Activated naive CD8-positive, alpha-beta T cell (primary cell): ENCODE results near the gene KIFC3.

Experiments used
- H3K27ac Mint-ChIP-seq: one replicate; pipeline ENCODE4 v1.8.0; 2021; ENCODE audit warnings: mixed read lengths
- H3K27me3 Mint-ChIP-seq: one replicate; pipeline ENCODE4 v1.8.0; 2021; ENCODE audit warnings: mixed read lengths
- H3K36me3 Mint-ChIP-seq: one replicate; pipeline ENCODE4 v1.8.0; 2021; ENCODE audit warnings: mixed read lengths
- H3K4me1 Mint-ChIP-seq: one replicate; pipeline ENCODE4 v1.8.0; 2021; ENCODE audit warnings: low read depth, mixed read lengths
- H3K4me3 Mint-ChIP-seq: one replicate; pipeline ENCODE4 v1.8.0; 2021; ENCODE audit warnings: mild to moderate bottlenecking, mixed read lengths
- H3K9me3 Mint-ChIP-seq: one replicate; pipeline ENCODE4 v1.8.0; 2021; ENCODE audit warnings: low read depth, mixed read lengths

KIFC3 gene

DNA sequence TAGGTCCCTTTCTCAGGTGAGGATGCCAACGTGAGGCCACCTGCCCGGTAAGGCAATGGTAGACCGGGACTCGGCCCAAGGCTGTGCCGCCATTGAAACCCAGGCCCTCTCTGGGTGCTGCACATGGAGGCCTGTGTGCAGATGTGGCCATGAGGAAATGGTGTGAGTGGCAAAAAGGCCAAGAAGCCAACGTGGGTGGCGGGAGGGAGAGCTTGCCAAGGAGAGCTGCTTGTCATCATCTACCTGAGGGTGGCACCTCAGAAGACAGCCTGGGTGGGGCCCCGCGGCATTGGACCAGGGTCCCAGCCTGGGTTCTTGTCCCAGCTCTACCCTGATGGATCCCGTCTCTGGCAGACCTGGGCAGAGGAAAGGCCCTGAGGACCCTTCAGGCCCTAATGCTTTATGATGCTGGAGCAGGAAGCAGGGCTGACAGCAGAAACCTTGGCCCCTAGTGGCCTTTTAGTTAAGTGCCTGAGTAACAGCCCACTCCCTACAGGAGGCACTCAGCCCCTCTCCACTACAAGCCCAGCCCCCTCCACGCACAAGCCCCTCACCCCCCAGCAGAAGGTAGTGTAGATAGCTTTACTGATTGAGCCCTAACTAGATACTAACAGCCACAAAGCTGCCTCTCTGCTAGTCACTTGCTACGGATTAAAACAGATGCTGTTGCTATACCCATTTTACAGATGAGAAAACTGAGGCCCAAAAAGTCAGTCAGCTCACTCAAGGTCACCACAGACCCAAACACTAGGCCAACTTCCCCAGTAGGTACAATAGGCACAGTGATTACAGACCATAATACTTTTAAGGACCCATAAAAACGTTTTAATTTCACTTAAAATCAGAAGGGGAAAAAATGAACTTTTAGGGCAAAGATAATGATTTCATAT is 26.2 kb upstream of the KIFC3 start:
- Mint-ChIP-seq H3K4me3 (no peak overlapping the region), H3K36me3 (no peaks in the 10 kb centered on the region), H3K27ac (no peak overlapping the region), H3K4me1 (no peaks in the 10 kb centered on the region), H3K27me3 (no peaks in the 10 kb centered on the region), H3K9me3 (no peaks in the 10 kb centered on the region)

DNA sequence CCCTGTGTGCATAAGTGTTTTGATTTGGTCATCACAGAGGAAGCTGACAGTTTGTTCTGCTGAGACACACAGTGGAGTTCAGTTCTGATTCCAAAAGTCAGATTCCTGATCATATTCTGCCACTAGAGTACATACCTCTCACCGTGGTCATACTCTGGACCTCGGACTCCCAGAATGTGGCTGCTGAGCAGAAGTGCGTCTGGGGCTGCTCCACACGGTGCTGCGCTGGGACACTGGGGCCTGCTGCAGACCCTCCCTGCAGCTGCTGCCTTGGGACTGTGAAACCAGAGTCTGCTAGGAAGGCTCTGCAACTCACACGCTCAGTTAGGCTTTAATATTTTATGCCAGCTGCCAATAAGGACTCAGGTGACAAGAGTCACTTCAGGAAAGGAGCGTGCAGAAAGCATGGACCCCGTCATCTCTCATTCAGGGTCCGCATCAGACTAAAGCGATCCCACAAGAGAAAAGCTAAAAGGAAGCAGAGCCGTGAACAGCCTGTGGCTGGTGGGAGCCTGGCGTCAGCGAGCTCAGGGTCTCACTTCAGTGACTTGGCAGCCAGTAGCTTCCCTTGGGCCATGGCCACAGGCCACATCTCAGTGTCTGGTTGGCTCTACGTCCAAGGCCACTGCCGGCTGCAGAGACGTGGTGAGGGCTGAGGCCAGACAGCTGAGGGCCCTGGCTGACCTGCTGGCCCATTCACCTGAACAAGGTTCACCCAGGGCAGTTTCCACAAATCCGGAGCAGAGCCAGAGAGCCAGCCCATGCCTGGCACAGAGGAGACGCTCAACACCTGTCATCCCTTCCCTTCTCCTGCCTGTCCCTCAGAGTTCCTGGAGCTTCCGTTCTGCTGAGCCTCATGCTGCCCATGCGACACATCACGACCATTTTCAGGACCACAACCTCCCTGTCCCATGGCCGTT is 24.7 kb upstream of the KIFC3 start:
- no peaks in the 10 kb centered on the region for H3K27me3 Mint-ChIP-seq
- H3K4me3 Mint-ChIP-seq: no peak overlapping the region
- H3K9me3 Mint-ChIP-seq: no peaks in the 10 kb centered on the region
- no peaks in the 10 kb centered on the region for H3K36me3 Mint-ChIP-seq
- no peak overlapping the region for H3K27ac Mint-ChIP-seq
- no peaks in the 10 kb centered on the region for H3K4me1 Mint-ChIP-seq

- Mint-ChIP-seq H3K27ac (no peak overlapping the region), H3K4me1 (no peaks in the 10 kb centered on the region), H3K4me3 (no peak overlapping the region), H3K36me3 (no peaks in the 10 kb centered on the region), H3K27me3 (no peaks in the 10 kb centered on the region), H3K9me3 (no peaks in the 10 kb centered on the region)
These were observed 23.8 kb upstream of the KIFC3 start for GRCh38 chr16:57826052-57826451.

GRCh38 chr16:57825298-57826044 is 23.2 kb upstream of the KIFC3 start:
- Mint-ChIP-seq H3K36me3 (no peaks in the 10 kb centered on the region), H3K4me1 (no peaks in the 10 kb centered on the region), H3K4me3 (no peak overlapping the region), H3K27me3 (peaks cover 1% of the 10 kb centered on the region), H3K27ac (no peak overlapping the region), H3K9me3 (no peaks in the 10 kb centered on the region)

- H3K36me3 Mint-ChIP-seq: no peaks in the 10 kb centered on the region
- peaks cover 2% of the 10 kb centered on the region for H3K27me3 Mint-ChIP-seq
- no peaks in the 10 kb centered on the region for H3K4me1 Mint-ChIP-seq
- no peaks in the 10 kb centered on the region for H3K9me3 Mint-ChIP-seq
- H3K27ac Mint-ChIP-seq: no peak overlapping the region
- H3K4me3 Mint-ChIP-seq: no peak overlapping the region
These were observed 22.6 kb upstream of the KIFC3 start for GRCh38 chr16:57824888-57825287.

GRCh38 chr16:57823836-57824235 is 21.5 kb upstream of the KIFC3 start:
- Mint-ChIP-seq H3K4me3 (no peak overlapping the region), H3K4me1 (no peaks in the 10 kb centered on the region), H3K36me3 (no peaks in the 10 kb centered on the region), H3K9me3 (no peaks in the 10 kb centered on the region), H3K27me3 (peaks cover 2% of the 10 kb centered on the region), H3K27ac (no peak overlapping the region)

- Mint-ChIP-seq H3K4me3 (no peak overlapping the region), H3K4me1 (no peaks in the 10 kb centered on the region), H3K9me3 (no peaks in the 10 kb centered on the region), H3K36me3 (no peaks in the 10 kb centered on the region), H3K27me3 (peaks cover 2% of the 10 kb centered on the region), H3K27ac (no peak overlapping the region)
These were observed 20.6 kb upstream of the KIFC3 start for GRCh38 chr16:57822856-57823255.

GRCh38 chr16:57822018-57822553 is 19.8 kb upstream of the KIFC3 start:
- H3K27ac Mint-ChIP-seq: no peak overlapping the region
- H3K36me3 Mint-ChIP-seq: no peaks in the 10 kb centered on the region
- H3K9me3 Mint-ChIP-seq: no peaks in the 10 kb centered on the region
- H3K4me3 Mint-ChIP-seq: no peak overlapping the region
- peaks cover 2% of the 10 kb centered on the region for H3K27me3 Mint-ChIP-seq
- no peaks in the 10 kb centered on the region for H3K4me1 Mint-ChIP-seq

GRCh38 chr16:57821149-57821971 is 19.1 kb upstream of the KIFC3 start:
- H3K36me3 Mint-ChIP-seq: no peaks in the 10 kb centered on the region
- peaks cover 2% of the 10 kb centered on the region for H3K27me3 Mint-ChIP-seq
- no peak overlapping the region for H3K4me3 Mint-ChIP-seq
- H3K9me3 Mint-ChIP-seq: no peaks in the 10 kb centered on the region
- H3K4me1 Mint-ChIP-seq: no peaks in the 10 kb centered on the region
- H3K27ac Mint-ChIP-seq: no peak overlapping the region

DNA sequence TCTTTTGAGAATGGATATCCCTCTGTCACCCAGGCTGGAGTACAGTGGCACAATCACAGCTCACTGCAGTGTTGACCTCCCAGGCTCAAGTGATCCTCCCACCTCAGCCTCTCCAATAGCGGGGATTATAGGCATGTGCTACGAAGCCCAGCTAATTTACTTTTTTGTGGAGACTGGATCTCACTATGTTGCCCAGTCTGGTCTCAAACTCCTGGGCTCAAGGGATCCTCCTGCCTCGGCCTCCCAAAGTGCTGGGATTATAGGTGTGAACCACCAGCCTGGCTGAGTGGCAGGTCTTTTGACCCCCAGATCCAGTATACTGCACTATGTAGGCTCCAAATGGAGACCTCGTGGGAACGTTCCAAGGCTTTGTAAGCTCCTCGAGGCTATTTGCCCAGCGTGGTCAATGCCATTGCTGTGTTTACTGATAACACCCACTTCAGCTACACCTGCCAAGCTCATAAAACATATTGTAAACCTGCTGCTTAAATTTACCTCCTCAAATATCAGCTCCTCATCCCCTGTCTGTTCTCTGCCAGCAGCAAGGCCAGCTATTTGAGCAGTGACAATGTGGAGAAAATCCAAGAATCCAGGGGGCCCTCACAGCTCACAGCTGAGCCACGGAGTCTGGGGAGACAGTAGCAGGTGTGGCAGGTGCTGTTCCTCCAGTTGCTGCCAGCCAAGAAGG is 16.2 kb upstream of the KIFC3 start:
- no peaks in the 10 kb centered on the region for H3K9me3 Mint-ChIP-seq
- H3K4me3 Mint-ChIP-seq: no peak overlapping the region
- H3K27ac Mint-ChIP-seq: no peak overlapping the region
- peaks cover 2% of the 10 kb centered on the region for H3K27me3 Mint-ChIP-seq
- H3K4me1 Mint-ChIP-seq: no peaks in the 10 kb centered on the region
- no peaks in the 10 kb centered on the region for H3K36me3 Mint-ChIP-seq

DNA sequence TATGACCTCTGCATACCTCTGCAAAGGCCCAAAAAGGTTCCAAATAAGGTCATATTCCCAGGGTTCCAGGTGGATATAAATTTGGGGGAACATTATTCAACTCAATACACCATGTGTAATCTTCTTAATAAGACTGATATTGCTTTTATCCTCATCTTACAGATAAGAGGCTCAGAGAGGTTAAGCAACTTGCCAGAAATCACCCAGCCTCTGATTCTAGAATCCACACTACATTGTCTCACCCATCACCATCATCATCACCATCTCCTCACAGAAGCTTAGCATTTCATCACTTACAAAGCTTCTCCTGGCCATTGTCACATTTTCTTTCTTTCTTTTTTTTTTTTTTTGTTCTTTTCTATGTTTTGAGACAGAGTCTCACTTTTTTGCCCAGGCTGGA is 15.4 kb upstream of the KIFC3 start:
- Mint-ChIP-seq H3K27me3 (peaks cover 2% of the 10 kb centered on the region), H3K4me1 (no peaks in the 10 kb centered on the region), H3K36me3 (no peaks in the 10 kb centered on the region), H3K27ac (no peak overlapping the region), H3K9me3 (no peaks in the 10 kb centered on the region), H3K4me3 (no peak overlapping the region)

DNA sequence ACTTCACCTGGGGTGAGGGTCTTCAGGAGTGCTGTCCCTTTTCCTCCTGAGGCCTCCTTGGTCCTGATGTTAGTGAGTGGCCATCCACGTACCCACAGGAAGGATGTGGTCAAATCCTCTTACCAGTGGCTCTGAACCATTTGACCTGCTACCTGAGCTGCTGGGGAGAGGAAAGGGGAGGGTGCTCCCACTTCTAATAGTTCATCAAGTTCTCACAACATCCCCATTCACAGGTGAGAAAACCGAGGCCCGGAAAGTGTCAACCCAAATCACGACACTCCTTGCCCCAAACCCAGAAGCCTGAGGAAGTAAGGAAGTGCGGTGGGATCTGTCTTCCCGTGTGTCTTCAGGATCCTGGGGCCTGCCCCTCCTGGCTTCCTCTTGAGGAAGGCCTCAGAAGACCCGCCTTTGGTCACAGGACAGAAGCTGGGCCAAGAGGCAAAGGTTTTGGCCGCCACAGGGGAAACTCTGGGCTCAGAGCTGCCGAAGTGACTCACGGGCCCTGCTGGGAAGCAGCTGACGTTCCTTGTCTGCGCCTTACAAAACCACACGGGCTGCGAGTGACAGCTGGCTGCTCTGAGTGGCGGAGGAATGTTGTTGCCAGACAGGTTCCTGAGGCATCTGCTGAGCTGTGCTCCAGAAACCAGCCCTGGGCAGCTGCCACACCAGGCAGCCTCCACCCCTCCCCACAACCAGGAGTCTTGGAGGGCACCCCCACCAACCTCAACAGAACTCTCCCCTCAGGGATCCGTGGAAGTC is 13.9 kb upstream of the KIFC3 start:
- H3K27ac Mint-ChIP-seq: no peak overlapping the region

GRCh38 chr16:57814896-57815295 is 12.6 kb upstream of the KIFC3 start:
- H3K27ac Mint-ChIP-seq: no peak overlapping the region
- no peaks in the 10 kb centered on the region for H3K27me3 Mint-ChIP-seq
- no peak overlapping the region for H3K4me3 Mint-ChIP-seq
- no peaks in the 10 kb centered on the region for H3K9me3 Mint-ChIP-seq
- peaks cover 8% of the 10 kb centered on the region for H3K4me1 Mint-ChIP-seq
- no peaks in the 10 kb centered on the region for H3K36me3 Mint-ChIP-seq

More for the DNA sequence above, 13.9 kb upstream of the KIFC3 start:
- Mint-ChIP-seq H3K4me1 (no peaks in the 10 kb centered on the region), H3K36me3 (no peaks in the 10 kb centered on the region), H3K27me3 (peaks cover 2% of the 10 kb centered on the region), H3K9me3 (no peaks in the 10 kb centered on the region), H3K4me3 (no peak overlapping the region)
